ENCODE results near the gene S100A8.
"Not testable (repeated sequence)": the region's sequence is repeated elsewhere in the genome, so short reads cannot be mapped to it uniquely, and the experiment has no call there.

S100A8 gene

DNA sequence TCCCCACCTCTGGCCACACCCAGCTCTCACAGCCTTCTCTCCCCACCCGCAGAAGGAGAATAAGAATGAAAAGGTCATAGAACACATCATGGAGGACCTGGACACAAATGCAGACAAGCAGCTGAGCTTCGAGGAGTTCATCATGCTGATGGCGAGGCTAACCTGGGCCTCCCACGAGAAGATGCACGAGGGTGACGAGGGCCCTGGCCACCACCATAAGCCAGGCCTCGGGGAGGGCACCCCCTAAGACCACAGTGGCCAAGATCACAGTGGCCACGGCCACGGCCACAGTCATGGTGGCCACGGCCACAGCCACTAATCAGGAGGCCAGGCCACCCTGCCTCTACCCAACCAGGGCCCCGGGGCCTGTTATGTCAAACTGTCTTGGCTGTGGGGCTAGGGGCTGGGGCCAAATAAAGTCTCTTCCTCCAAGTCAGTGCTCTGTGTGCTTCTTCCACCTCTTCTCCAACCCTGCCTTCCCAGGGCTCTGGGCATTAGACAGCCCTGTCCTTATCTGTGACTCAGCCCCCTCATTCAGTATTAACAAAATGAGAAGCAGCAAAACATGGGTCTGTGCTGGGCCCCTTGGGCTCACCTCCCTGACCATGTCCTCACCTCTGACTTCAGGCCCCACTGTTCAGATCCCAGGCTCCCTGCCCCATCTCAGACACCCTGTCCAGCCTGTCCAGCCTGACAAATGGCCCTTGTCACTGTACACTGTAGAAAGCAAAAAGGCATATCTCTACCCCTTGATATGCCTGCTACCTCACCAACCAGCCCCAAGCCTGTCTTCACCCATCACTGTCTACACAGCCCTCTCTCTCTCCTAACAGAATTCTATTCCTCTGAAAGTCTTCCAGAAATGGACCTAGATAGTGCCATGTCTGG is 30.0 kb downstream of the S100A8 start:
- DNase-seq: no peak

DNA sequence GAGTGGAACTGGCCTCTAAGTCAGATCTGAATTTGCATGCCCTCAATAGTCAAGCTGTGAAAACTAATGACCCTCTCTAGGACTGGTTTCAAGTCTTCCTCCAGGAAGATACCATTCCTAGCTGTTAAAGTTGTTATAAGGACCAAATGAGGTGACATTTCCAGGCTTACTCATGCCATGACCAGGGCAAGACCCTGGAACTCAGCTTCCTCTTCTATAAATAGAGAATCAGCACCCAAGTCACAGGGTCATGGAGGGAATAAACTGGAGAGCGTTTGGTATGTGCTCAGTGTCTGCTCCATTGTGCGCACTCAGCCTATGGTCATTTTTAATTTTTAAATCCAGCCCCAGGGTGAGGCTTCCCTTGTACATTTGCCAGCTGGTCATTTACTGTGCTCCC is 30.7 kb downstream of the S100A8 start:
- peak; percentile 51 to 78 for DNase-seq

DNA sequence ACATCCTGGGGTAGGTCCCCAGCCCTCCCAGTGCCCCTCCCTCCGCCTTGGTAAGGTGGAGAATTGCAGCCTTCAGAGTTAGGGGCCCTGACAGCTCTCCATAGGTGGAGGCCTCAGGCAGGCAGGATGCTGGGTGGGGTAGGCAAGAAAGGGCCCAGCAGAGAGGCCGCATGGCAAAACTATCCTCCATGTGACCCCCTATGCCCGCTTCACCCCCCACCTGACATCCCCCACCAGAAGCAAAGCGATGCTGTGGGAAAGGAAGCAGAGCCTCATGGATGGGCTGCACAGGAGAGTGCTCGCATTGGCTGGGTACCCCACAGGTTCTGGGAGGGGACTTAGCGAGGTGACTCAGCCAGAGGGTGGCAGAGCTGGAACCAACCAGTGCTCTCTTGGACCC is 31.6 kb downstream of the S100A8 start:
- DNase-seq: no peak

DNA sequence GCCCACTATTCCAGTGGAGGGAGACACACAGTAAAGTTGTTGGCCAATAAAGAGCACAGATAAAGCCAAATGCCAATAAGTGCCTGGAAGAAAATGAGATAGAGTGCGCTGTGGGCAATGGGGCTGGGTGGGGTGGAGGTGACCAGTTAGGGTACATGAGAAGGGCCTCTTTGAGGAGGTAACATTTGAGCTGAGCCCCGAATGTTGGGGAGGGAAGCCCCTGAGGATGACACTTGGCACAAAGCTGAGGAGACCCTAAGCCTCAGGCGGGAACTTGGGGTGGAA is 32.2 kb downstream of the S100A8 start:
- DNase-seq: no peak

DNA sequence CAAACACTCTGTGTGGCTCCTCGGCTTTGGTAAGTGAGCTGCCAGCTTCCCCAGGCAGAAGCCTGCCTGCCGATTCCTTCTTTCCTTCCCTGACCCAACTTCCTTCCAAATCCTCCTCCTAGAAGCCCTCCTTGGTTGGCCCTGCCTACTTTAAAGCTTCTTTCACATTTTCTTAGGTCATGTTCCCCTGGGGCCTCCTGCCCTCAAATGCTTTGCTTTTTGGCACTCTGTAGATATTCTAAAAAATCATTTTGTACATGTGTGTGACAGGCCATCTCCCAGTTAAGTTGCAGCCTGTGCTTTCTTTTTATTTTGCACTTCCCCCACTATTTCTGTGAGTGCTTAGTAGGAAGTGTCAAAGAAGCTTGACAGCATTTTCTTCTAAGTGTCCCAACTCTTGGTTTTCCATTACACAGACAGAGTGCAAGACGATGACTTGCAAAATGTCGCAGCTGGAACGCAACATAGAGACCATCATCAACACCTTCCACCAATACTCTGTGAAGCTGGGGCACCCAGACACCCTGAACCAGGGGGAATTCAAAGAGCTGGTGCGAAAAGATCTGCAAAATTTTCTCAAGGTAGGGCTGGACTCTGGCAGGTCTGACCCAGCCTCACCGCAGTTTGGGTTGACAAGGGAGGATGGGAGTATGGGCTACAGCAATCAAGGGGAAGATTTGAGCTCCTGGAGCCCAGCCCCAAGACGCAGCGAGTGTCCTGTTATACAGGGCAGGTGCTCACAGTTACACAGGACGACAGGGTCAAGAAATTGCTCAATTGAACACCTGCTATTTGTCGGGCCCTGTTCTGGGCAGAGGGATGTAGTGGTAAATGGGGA is 32.8 kb downstream of the S100A8 start, which contains the start of gene S100A9:
Gene S100A9 (plus strand): TSS at position 2 of the 838 bp plus-strand sequence. CDS start 430 bp downstream, at position 432.
- peak; percentile 74 to 78 for DNase-seq

DNA sequence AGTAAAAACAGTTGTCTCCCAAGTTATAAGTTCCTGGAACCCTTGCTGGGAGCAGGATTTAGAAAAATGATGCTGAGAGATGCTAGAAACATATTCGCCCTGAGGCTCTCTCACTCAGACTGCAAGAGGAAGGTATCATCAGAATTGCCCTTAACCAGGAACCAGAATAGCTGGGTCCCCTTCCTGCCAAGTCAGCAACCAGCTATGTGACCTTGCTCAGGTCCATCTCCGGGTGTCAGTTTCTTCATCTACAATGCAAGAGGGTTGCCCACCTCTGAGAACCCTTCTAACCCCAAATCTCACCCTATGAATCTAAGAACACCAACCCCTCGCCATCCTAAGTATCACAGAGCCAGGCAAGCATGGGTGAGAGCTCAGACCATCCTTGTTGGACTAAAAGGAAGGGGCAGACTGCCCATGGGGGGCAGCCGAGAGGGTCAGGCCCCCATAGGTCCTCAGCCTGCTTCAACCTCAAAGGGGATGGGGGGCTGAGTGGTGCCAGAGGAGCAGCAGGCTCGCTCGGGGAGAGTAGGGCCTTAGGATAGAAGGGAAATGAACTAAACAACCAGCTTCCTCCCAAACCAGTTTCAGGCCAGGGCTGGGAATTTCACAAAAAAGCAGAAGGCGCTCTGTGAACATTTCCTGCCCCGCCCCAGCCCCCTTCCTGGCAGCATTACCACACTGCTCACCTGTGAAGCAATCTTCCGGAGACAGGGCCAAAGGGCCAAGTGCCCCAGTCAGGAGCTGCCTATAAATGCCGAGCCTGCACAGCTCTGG is 33.6 kb downstream of the S100A8 start:
- peak; percentile 90 to 91 for DNase-seq

DNA sequence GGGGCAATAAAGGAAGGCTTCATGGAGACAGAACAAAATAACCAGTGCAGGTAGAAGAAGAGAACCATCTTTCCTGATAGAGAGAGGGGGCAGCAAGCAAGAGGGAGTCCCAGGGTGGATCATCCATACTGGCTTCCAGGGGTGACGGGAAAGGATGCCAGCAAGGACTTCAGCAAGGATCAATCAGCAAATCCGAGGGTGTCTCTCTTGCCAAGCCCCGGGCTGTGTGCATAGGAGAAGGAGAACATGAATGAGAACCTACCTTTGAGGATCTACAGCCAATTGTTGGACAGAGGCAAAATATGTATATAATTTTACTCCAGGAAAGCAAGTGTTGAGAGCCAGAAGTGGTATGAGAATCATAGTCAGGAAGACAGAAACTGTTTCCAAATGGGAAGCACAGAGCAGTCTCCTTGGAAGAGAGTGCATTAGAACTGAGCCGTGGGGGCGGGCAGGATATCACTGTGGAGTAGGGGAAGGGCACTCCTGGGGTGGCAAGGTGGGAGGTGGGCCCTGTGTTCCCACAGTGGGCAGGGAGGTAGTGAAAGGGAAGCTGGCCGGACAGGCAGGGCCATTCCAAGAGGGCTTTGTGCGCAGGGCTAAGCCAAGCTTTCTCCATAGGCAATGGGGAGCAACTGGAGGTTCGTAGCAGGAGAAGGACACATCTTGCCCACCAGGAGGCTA is 34.3 kb downstream of the S100A8 start:
- no peak for DNase-seq

DNA sequence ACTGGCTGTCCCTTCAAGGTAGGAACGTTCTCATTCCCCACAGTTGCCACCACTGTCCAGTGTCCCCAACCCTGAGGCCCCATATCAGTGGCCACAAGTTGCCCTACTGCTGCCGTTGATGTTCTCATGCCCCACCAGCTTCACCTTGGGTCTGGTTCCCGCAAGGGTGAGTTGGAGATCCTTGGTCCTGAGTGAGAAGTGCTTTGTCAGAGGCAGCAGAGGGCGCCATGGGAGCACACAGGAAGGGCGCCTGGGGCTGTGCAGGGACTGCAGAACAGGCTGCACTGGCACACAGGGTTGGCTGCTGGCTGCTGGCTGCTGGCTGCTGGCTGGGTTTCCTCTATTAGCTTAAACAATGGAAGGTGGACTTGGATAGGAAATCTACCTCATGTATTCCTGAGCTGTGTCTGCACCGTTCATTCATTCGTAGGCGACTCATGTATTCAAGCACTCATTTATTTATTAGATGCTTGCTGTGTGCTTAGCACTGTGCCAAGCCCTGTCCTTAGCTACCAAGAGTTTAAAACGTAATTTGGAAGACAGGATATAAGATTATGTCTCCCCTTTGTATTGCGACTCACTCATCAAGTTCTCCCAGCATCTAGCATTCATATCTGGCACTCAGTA is 35.3 kb downstream of the S100A8 start:
- peak; percentile 71 to 85 for DNase-seq

DNA sequence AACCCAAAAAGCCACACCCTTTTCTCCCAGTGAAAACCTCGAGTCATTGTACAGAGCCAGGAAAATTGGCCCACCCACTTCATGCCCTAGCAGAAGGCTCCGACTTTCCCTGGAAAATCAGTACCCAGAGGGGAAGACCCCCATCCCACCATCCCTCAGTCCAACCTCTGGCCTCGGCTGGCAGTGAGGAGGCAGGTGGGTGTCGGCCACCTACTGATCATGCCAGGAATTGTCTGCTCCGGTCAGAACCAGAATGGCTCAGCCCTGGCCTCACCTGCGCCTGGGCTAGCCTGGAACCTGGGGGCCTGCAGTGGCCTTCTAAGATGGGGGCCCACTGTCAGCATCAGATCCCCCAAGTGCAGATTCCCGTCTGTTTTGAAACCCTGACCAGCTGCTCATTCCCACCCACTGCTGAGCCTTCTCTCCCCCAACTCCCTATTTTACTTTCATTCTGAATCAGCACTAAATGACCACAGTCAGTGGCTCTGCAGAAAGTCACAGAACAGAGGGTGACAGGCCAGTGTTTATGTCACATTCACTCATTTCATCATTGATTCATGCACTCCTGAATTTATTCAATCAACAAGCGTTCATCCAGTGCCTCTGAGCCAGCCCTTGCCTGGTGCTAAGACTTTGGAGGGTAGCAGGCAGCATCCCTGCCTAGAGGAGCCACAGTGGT is 36.2 kb downstream of the S100A8 start:
- no peak for DNase-seq

DNA sequence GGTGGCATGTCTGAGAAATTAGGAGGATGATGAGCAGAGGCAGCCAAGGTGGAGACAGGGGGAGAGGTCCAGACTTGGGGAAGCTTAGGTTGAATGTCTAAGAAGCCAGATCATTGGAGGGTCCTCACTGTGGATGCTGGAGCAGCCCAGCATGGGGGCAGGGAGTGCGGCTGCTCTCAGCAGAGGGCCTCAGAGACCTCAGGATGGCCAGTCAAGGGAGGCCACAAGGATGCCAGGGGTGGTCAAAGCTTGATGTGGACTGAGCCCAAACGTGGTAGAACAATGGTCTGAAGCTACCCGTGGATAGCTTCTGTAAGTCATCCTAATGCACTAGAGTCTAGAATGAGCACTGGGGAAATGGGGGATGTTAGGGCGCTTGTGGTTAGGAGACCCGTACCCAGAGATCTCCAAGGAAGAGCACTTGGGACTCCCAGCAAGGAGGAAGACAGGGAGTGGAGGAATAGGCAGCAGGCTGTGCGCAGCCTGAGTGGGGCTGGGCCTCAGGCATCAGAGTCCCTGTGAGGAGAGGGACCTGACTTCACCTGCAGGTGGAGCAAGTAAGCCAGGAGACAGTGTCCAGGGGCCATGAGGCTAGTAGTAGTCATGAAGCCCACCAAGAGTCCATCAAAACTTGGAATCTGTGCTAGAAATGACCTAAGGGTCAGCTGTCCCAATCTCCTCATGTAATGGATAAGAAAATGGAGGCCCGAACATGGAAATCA is 37.5 kb downstream of the S100A8 start:
- no peak for DNase-seq

DNA sequence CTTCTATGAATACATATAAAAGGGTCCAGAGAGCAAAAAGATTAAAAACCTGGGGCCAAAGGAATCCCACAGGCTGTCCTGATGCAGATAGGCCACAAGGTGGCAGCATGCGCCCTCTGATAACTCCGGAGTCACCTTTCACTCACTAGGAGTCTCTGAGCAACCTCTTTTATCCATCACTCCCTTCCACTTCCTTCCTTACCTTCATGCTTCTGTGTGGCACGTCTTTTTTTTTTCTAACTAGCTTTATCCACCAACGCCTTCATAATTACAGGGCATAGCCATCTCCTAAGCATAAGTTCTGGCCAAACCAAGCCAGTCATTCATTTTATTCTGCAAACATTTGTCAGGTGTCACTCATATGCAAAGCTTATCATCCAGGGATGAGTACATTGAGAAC is 38.4 kb downstream of the S100A8 start:
- peak; percentile 39 to 83 for DNase-seq

DNA sequence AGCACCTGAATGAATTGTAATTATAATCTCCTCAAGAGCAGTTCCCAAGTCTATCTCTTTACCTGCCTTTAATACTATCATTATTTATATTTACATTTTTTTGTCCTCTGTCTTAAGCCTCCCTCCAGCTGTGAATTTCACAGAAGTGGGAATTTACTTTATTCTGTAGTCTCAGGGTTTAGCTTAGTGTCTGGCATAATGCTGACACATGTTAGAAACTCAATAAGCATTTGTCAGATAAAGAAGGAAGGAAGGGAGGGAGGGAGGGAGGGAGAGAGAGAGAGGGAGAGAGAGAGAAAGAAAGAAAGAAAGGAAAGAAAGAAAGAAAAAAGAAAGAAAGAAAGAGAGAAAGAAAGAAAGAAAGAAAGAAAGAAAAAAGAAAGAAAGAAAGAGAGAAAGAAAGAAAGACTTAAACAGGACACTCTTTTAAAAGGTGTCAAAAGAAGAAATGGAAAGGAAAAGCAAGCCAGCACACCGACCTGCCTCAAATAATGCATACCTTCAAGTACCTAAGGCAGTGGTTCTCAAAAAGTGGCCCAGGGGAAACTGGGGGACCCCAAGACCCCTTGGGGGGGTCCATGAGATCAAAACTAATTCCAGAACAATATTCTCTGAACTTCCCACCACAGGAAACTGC is 40.4 kb downstream of the S100A8 start:
- no peak for DNase-seq

DNA sequence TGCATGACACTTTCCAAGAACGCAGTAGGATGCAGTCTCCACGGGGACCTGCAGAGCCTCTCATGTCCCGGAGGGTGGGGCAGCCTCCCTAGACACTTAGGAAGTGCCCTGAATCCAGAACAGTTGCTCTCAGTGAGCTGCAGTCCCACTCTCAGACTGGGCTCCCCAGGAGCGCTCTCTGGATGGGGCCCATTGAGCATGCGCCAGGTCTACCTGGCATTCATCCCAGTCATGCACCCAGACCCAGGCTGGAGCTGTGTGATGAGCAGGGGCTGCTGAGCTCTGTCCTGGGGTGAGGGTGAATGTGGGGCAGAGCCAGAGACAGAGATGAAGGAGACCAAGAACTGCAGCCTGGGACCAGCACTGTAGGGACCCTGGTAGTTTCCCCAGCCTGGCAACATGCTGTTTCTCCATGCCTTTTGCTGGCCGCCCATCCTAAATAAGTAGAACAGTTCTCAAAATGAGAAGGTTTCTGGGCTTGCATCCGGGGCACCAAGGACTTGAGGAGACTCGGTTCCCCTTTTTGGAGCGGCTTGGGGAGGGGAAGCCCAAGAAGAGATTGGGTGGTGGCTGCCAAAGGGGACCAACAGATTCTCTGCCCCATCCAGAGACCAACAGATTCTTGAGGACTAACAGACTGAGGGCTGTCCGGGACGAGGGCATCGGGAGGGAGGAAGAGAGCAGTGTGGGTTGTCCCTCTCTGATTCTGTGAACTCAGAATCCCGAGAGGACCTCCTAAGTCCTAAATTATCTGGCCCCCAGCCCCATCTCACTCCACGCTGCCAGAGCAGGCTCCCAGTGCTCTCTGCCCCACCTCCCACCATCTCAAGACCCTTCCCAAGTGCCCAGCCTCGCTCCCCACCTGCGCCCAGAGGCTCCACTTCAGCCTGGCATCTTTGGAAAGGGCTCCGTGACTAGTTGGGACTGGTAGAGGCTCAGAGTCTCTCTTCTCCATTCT is 41.2 kb downstream of the S100A8 start:
- DNase-seq: no peak

DNA sequence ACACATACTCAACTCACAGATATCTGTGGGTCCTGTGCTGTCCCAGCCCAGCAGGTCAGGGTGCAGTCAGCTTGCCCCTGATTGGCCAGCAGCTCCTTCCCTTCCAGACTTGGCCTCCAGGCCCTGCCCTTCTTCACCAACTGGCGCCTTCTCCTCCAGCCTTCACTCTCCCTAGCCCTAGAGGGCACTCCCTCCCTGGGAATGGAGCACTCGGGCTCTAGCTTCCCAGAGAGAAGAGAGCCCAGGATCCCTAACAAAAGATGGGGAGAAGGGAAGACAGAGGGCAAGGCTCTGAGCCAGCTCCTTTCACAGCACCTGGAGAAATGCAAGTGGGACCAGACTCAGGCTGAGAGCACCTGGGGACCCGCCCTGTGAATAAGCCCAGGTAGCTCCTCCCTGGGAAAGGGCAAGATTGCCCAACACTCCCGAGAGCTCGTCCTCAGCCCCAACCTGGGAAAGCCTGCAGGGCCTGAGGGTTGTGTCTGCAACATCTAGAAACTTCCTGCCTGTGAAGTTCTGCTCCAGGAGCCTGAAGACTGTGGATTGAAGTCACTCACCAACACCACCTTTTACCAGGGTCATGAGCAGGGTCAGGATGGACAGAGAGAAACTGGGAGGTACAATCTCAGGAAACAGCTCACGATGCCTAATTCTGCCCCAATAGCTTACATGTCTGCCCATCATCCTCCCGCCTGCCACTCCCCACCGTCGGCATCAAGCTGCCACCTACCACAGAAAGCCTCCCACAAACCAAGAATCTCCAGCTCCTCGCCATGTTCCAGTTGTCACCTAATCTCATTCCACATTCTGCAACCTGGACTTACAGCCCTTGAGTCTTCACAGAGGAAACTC is 42.1 kb downstream of the S100A8 start, which contains the start of gene PGLYRP4:
Gene PGLYRP4 (minus strand): TSS at position 331 of the 852 bp plus-strand sequence. CDS start 909 bp downstream, outside the sequence.
- no peak for DNase-seq

DNA sequence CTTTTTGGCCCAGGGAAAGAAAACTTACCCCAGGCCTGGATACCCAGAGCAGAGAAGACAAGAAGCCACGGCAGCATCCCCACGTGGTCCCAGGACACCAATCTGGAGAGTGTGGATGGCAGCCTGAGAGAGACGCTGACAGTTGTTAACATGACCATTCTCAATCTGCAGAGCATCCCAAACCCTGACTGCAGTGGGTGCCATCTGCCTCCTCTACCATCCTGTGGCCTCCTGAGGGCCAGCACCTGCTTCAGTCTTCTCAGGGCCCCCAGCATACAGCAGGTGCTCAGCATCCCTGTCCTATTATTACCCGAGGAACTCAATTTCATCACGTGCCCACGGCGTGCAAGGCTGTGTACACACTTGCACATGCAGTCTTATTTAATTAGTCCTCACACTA is 43.0 kb downstream of the S100A8 start:
- DNase-seq: no peak

DNA sequence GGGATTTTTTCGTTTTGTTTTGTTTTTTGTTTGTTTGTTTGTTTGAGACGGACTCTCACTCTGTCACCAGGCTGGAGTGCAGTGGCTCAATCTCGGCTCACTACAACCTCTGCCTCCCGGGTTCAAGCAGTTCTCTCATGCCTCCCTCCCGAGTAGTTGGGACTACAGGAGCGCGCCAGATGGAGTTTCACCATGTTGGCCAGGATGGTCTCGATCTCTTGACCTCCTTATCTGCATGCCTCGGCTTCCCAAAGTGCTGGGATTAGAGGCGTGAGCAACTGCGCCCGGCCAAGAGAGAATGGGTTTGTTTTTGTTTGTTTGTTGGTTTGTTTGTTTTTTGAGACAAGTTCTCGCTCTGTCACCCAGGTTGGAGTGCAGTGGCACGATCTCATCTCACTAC is 43.8 kb downstream of the S100A8 start:
- not testable (repeated sequence) for DNase-seq

DNA sequence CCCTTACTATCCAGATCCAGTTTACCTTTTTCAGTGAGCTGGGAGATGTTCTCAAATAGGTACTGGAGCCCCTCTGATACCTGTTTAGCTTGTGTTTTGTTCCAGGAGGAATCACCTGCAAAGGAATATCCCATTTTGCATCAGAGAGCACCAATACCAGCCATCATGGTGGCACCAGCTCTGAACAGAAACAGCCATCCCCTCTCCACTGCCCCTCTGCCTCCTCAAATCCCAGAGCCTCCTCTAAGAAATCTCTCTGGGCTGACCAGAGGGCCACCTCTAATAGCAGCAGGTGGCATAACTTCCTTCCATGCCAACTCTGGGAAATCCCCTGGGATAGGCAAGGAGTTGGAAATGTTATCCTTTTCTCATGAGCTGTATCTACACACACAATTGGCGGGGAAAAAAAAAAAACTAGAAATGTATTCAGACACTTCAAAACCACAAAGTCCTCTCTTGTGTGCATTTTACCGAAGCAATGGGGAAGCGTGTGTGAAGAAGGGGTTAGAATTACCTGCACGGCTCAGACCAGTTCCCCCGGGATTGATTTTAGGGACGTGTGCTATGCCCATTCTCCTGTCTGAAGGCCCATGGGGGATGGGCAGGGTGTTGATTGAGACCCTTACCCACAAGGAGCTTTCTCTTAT is 44.7 kb downstream of the S100A8 start:
- DNase-seq: no peak

All from inflammatory macrophage treated with lipopolysaccharide for 1 hour (primary cell).